SJCRH30 (cell line): ENCODE measurements around the gene HRC. TPM values are rescaled to one million over a fixed set of nuclear protein-coding genes. Genes with fewer than 3 reads are reported as not detected.
"Not testable (repeated sequence)": the region's sequence is repeated elsewhere in the genome, so short reads cannot be mapped to it uniquely, and the experiment has no call there.

Source experiments
- DNase-seq, 2 experiments: peaks; one replicate each; pipeline ENCODE4 v3.0.0-alpha.2; 2015 to 2020
- H3K27ac ChIP-seq: fragments of 250-450 bp; sonication (Bioruptor Pico); 2 replicates; pipeline ENCODE4 v1.5.1; 2020; ENCODE audit warnings: mild to moderate bottlenecking, moderate library complexity
- H3K27me3 ChIP-seq: fragments of 250-450 bp; sonication (Bioruptor Pico); 2 replicates; pipeline ENCODE4 v1.5.1; 2020; ENCODE audit warnings: mild to moderate bottlenecking, moderate library complexity
- H3K36me3 ChIP-seq: fragments of 250-450 bp; sonication (Bioruptor Pico); 2 replicates; pipeline ENCODE4 v1.5.1; 2020; ENCODE audit warnings: mild to moderate bottlenecking, moderate library complexity
- H3K4me1 ChIP-seq: fragments of 250-450 bp; sonication (Bioruptor Pico); 2 replicates; pipeline ENCODE4 v1.5.1; 2020; ENCODE audit warnings: mild to moderate bottlenecking, moderate library complexity
- H3K4me3 ChIP-seq: fragments of 250-450 bp; sonication (Bioruptor Pico); 2 replicates; pipeline ENCODE4 v1.5.1; 2020; ENCODE audit warnings: mild to moderate bottlenecking, moderate library complexity
- H3K9me3 ChIP-seq: fragments of 250-450 bp; sonication (Bioruptor Pico); replicated peaks from 2 replicates; pipeline ENCODE4 v1.5.1; 2020; ENCODE audit warnings: mild to moderate bottlenecking, moderate library complexity
- total RNA-seq: library from RNA; depleted of rRNA; stranded (reverse); fragments of >200 nt; shearing (Covaris generic); gene quantifications from 2 replicates; pipeline ENCODE4 v1.2.3, GENCODE V29; 2014

Gene HRC
- total RNA-seq, 1 experiment from 2014 or later: 3.2 TPM

GRCh38 chr19:49130325-49130724 is 24.9 kb downstream of the HRC start:
- Histone ChIP-seq H3K27ac (no peak overlapping the region), H3K4me3 (no peak overlapping the region), H3K36me3 (peaks cover 30% of the 10 kb centered on the region), H3K9me3 (no peaks in the 10 kb centered on the region), H3K27me3 (no peaks in the 10 kb centered on the region), H3K4me1 (0 out of 2 replicates have a peak, but pooled peaks cover 2% of the 10 kb centered on the region)
- DNase-seq: no peak

GRCh38 chr19:49129238-49129583 is 26.0 kb downstream of the HRC start:
- H3K36me3 ChIP-seq: peaks cover 19% of the 10 kb centered on the region
- peak overlapping the region; percentile 53 for H3K4me3 ChIP-seq
- H3K27me3 ChIP-seq: no peaks in the 10 kb centered on the region
- no peaks in the 10 kb centered on the region for H3K9me3 ChIP-seq
- H3K27ac ChIP-seq: peak overlapping the region; percentile 52
- peaks cover 7% of the 10 kb centered on the region; the same call in 1 of the 2 replicates for H3K4me1 ChIP-seq
- peak; percentile 86 to 88 for DNase-seq

- peaks cover 14% of the 10 kb centered on the region for H3K36me3 ChIP-seq
- no peaks in the 10 kb centered on the region for H3K27me3 ChIP-seq
- peak in 1 of 2 experiments; percentile 49 for DNase-seq
- H3K9me3 ChIP-seq: no peaks in the 10 kb centered on the region
- peak overlapping the region; percentile 53 for H3K4me3 ChIP-seq
- peaks cover 8% of the 10 kb centered on the region; the same call in 1 of the 2 replicates for H3K4me1 ChIP-seq
- H3K27ac ChIP-seq: peak overlapping the region; percentile 52
Measured at GRCh38 chr19:49128545-49129237, 26.5 kb downstream of the HRC start.

- H3K27ac ChIP-seq: peak overlapping the region; percentile 52; the same call in 1 of the 2 replicates
- H3K4me3 ChIP-seq: peak overlapping the region; percentile 53
- H3K4me1 ChIP-seq: peaks cover 8% of the 10 kb centered on the region; the same call in 1 of the 2 replicates
- DNase-seq: peak; percentile 97 to 99
- H3K9me3 ChIP-seq: no peaks in the 10 kb centered on the region
- H3K27me3 ChIP-seq: no peaks in the 10 kb centered on the region
- H3K36me3 ChIP-seq: peaks cover 8% of the 10 kb centered on the region; the same call in 1 of the 2 replicates
Measured at GRCh38 chr19:49127674-49128544, 27.3 kb downstream of the HRC start.

- not testable (repeated sequence) for H3K4me1 ChIP-seq, H3K9me3 ChIP-seq, H3K27ac ChIP-seq, H3K27me3 ChIP-seq, H3K36me3 ChIP-seq, H3K4me3 ChIP-seq, DNase-seq
Measured at GRCh38 chr19:49127225-49127624, 28.0 kb downstream of the HRC start.

GRCh38 chr19:49126575-49126974 is 28.6 kb downstream of the HRC start:
- Histone ChIP-seq H3K9me3 (no peaks in the 10 kb centered on the region), H3K4me3 (no peak overlapping the region), H3K27ac (no peak overlapping the region), H3K27me3 (no peaks in the 10 kb centered on the region), H3K36me3 (peaks cover 3% of the 10 kb centered on the region; the same call in 1 of the 2 replicates), H3K4me1 (peaks cover 8% of the 10 kb centered on the region; the same call in 1 of the 2 replicates)
- DNase-seq: no peak

GRCh38 chr19:49125025-49125731 is 30.0 kb downstream of the HRC start:
- DNase-seq: peak; percentile 89 to 93
- H3K4me3 ChIP-seq: peak overlapping the region; percentile 38
- H3K27me3 ChIP-seq: no peaks in the 10 kb centered on the region
- H3K9me3 ChIP-seq: no peaks in the 10 kb centered on the region
- peak overlapping the region; percentile 80 for H3K27ac ChIP-seq
- H3K36me3 ChIP-seq: no peaks in the 10 kb centered on the region
- H3K4me1 ChIP-seq: peaks cover 8% of the 10 kb centered on the region; the same call in 1 of the 2 replicates

GRCh38 chr19:49123285-49123684 is 31.9 kb downstream of the HRC start:
- H3K27ac ChIP-seq, H3K9me3 ChIP-seq, H3K4me1 ChIP-seq, H3K4me3 ChIP-seq, H3K36me3 ChIP-seq, DNase-seq, H3K27me3 ChIP-seq: not testable (repeated sequence)

GRCh38 chr19:49121841-49122240 is 33.4 kb downstream of the HRC start:
- H3K36me3 ChIP-seq, H3K27me3 ChIP-seq, H3K9me3 ChIP-seq, H3K4me1 ChIP-seq, H3K27ac ChIP-seq, H3K4me3 ChIP-seq, DNase-seq: not testable (repeated sequence)

GRCh38 chr19:49120868-49121267 is 34.3 kb downstream of the HRC start:
- Histone ChIP-seq H3K9me3 (no peaks in the 10 kb centered on the region), H3K27ac (no peak overlapping the region), H3K4me3 (no peak overlapping the region), H3K36me3 (no peaks in the 10 kb centered on the region), H3K27me3 (no peaks in the 10 kb centered on the region), H3K4me1 (peaks cover 6% of the 10 kb centered on the region; the same call in 1 of the 2 replicates)
- DNase-seq: no peak

GRCh38 chr19:49120325-49120683 is 34.9 kb downstream of the HRC start:
- peak overlapping the region; percentile 65 for H3K4me3 ChIP-seq
- H3K36me3 ChIP-seq: no peaks in the 10 kb centered on the region
- no peaks in the 10 kb centered on the region for H3K27me3 ChIP-seq
- no peaks in the 10 kb centered on the region for H3K9me3 ChIP-seq
- no peak for DNase-seq
- H3K27ac ChIP-seq: no peak overlapping the region
- H3K4me1 ChIP-seq: peaks cover 7% of the 10 kb centered on the region; the same call in 1 of the 2 replicates

- peak within 1 kb of the TSS; percentile 86 for H3K27ac ChIP-seq
- H3K9me3 ChIP-seq: no peaks in the 10 kb centered on the region
- H3K4me3 ChIP-seq: peak within 1 kb of the TSS; percentile 65
- DNase-seq: peak; percentile 70
- H3K4me1 ChIP-seq: peaks cover 10% of the 10 kb centered on the region; the same call in 1 of the 2 replicates
- no peaks in the 10 kb centered on the region for H3K36me3 ChIP-seq
- no peaks in the 10 kb centered on the region for H3K27me3 ChIP-seq
Measured at GRCh38 chr19:49119411-49120324, 35.5 kb downstream of the HRC start, which contains the start of gene PPFIA3. Gene PPFIA3, plus strand, starts transcription at chr19:49119544. Its CDS starts 8,330 bp downstream, at chr19:49127874.

- DNase-seq: peak; percentile 92 to 95
- Histone ChIP-seq H3K4me1 (peaks cover 4% of the 10 kb centered on the region; the same call in 1 of the 2 replicates), H3K9me3 (no peaks in the 10 kb centered on the region), H3K4me3 (peak within 1 kb of the TSS; percentile 65), H3K36me3 (no peaks in the 10 kb centered on the region), H3K27me3 (no peaks in the 10 kb centered on the region), H3K27ac (peak within 1 kb of the TSS; percentile 86)
Measured at GRCh38 chr19:49118565-49119410, 36.4 kb downstream of the HRC start, which contains the start of gene C19orf73. Gene C19orf73, minus strand, starts transcription at chr19:49119143. Its CDS starts 121 bp downstream, at chr19:49119022.
